ENCODE results near the gene ANKRD44.

The ANKRD44 gene

GRCh38 chr2:197300139-197300538, 10.4 kb downstream of the ANKRD44 start:
- no peak overlapping the region for H3K4me3 ChIP-seq (ENCODE audit: low read depth, low read length)
- no peak for DNase-seq (ENCODE audit: low read depth)
- TF ChIP-seq POLR2A (IDR thresholded peaks at IDR 0.05; ENCODE audit: extremely low read depth, insufficient read length) (no peak), MYC (IDR thresholded peaks at IDR 0.05; ENCODE audit: low read depth, low read length) (no peak), MAX (IDR thresholded peaks at IDR 0.05; ENCODE audit: low read depth, low read length) (no peak), CTCF (IDR thresholded peaks at IDR 0.05; ENCODE audit: low read depth, low read length) (no peak)

- TF ChIP-seq CTCF (IDR thresholded peaks at IDR 0.05; ENCODE audit: low read depth, low read length): no peak
- no peak for TF ChIP-seq MAX (IDR thresholded peaks at IDR 0.05; ENCODE audit: low read depth, low read length)
- TF ChIP-seq POLR2A (IDR thresholded peaks at IDR 0.05; ENCODE audit: extremely low read depth, insufficient read length): no peak
- no peak for TF ChIP-seq MYC (IDR thresholded peaks at IDR 0.05; ENCODE audit: low read depth, low read length)
- no peak overlapping the region for H3K4me3 ChIP-seq (ENCODE audit: low read depth, low read length)
- no peak for DNase-seq (ENCODE audit: low read depth)
These were observed 12.0 kb downstream of the ANKRD44 start for GRCh38 chr2:197298609-197299008.

- TF ChIP-seq MAX (IDR thresholded peaks at IDR 0.05; ENCODE audit: low read depth, low read length) (no peak), CTCF (IDR thresholded peaks at IDR 0.05; ENCODE audit: low read depth, low read length) (no peak), MYC (IDR thresholded peaks at IDR 0.05; ENCODE audit: low read depth, low read length) (no peak), POLR2A (IDR thresholded peaks at IDR 0.05; ENCODE audit: extremely low read depth, insufficient read length) (no peak)
- DNase-seq (ENCODE audit: low read depth): no peak
- H3K4me3 ChIP-seq (ENCODE audit: low read depth, low read length): no peak overlapping the region
These were observed 12.7 kb downstream of the ANKRD44 start for GRCh38 chr2:197297772-197298318.

GRCh38 chr2:197297266-197297665, 13.3 kb downstream of the ANKRD44 start:
- peak; percentile 60 for DNase-seq (ENCODE audit: low read depth)
- TF ChIP-seq MAX (IDR thresholded peaks at IDR 0.05; ENCODE audit: low read depth, low read length): no peak
- TF ChIP-seq POLR2A (IDR thresholded peaks at IDR 0.05; ENCODE audit: extremely low read depth, insufficient read length): no peak
- no peak for TF ChIP-seq MYC (IDR thresholded peaks at IDR 0.05; ENCODE audit: low read depth, low read length)
- TF ChIP-seq CTCF (IDR thresholded peaks at IDR 0.05; ENCODE audit: low read depth, low read length): no peak
- H3K4me3 ChIP-seq (ENCODE audit: low read depth, low read length): peak overlapping the region; percentile 40

GRCh38 chr2:197296835-197297234, 13.7 kb downstream of the ANKRD44 start:
- TF ChIP-seq POLR2A (IDR thresholded peaks at IDR 0.05; ENCODE audit: extremely low read depth, insufficient read length) (no peak), MYC (IDR thresholded peaks at IDR 0.05; ENCODE audit: low read depth, low read length) (no peak), CTCF (IDR thresholded peaks at IDR 0.05; ENCODE audit: low read depth, low read length) (no peak), MAX (IDR thresholded peaks at IDR 0.05; ENCODE audit: low read depth, low read length) (no peak)
- DNase-seq (ENCODE audit: low read depth): peak; percentile 49
- peak overlapping the region; percentile 40 for H3K4me3 ChIP-seq (ENCODE audit: low read depth, low read length)

Data from NB4 (cell line).